ENCODE results near the gene ACE. TPM values are rescaled to one million over a fixed set of nuclear protein-coding genes. Genes with fewer than 3 reads are reported as not detected.

The ACE gene
- total RNA-seq, 1 donor from 2014 or later, result 44.8 TPM

DNA sequence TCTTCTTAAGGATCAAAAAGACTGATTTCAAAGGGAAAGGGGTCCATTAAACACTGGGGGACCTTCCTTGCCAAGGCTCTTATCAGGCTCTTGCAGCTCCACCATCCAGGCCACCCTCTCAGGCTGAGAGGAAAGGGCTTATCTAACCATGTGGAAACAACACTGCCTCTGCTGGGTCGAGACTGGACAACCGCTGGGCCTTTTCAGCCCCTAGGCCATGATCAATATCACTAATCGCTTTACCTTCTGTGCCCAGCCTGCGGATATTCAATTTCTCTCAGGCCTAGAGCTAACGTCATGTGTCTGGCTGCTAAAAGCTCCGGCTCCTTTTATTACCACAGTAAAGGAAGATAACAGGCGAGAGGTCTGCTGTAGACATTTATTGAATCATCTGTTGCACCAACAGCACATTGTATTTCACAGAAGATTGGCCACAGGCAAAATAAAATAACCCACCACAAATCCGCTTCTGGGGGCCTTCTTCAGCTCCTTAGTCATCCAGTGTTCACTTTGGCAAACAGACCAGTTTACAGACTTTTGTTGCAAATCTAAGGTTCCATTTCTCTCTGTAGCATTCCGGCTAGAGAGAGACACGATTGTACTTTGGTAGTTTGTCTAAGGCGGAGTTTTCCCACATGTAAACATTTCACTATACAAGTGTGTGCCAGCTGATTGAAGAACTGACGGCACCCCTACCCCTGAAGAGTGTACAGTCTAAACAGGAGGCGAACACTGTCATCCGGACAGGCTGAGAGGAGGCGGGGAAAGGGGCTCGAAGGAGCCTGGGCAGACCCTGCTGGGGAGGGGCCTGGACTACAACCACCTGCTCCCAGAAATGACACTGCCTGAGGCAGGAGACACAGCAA, 44.7 kb upstream of the ACE start:
- peaks cover 30% of the 10 kb centered on the region for H3K27me3 Mint-ChIP-seq (ENCODE audit: unreplicated experiment)
- no peak for DNase-seq (ENCODE audit: low spot score)
- H3K9me3 Mint-ChIP-seq (ENCODE audit: unreplicated experiment), result no peaks in the 10 kb centered on the region
- peak overlapping the region; percentile 63 for H3K4me3 Mint-ChIP-seq (ENCODE audit: unreplicated experiment)
- H3K4me1 Mint-ChIP-seq (ENCODE audit: unreplicated experiment), result peaks cover 46% of the 10 kb centered on the region
- H3K27ac Mint-ChIP-seq (ENCODE audit: unreplicated experiment), result peak overlapping the region; percentile 74
- TF ChIP-seq, protein P1, sequence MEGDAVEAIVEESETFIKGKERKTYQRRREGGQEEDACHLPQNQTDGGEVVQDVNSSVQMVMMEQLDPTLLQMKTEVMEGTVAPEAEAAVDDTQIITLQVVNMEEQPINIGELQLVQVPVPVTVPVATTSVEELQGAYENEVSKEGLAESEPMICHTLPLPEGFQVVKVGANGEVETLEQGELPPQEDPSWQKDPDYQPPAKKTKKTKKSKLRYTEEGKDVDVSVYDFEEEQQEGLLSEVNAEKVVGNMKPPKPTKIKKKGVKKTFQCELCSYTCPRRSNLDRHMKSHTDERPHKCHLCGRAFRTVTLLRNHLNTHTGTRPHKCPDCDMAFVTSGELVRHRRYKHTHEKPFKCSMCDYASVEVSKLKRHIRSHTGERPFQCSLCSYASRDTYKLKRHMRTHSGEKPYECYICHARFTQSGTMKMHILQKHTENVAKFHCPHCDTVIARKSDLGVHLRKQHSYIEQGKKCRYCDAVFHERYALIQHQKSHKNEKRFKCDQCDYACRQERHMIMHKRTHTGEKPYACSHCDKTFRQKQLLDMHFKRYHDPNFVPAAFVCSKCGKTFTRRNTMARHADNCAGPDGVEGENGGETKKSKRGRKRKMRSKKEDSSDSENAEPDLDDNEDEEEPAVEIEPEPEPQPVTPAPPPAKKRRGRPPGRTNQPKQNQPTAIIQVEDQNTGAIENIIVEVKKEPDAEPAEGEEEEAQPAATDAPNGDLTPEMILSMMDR (IDR thresholded peaks at IDR 0.05; ENCODE audit: unreplicated experiment), result no peak
- peaks cover 25% of the 10 kb centered on the region for H3K36me3 Mint-ChIP-seq (ENCODE audit: low read depth, unreplicated experiment)

DNA sequence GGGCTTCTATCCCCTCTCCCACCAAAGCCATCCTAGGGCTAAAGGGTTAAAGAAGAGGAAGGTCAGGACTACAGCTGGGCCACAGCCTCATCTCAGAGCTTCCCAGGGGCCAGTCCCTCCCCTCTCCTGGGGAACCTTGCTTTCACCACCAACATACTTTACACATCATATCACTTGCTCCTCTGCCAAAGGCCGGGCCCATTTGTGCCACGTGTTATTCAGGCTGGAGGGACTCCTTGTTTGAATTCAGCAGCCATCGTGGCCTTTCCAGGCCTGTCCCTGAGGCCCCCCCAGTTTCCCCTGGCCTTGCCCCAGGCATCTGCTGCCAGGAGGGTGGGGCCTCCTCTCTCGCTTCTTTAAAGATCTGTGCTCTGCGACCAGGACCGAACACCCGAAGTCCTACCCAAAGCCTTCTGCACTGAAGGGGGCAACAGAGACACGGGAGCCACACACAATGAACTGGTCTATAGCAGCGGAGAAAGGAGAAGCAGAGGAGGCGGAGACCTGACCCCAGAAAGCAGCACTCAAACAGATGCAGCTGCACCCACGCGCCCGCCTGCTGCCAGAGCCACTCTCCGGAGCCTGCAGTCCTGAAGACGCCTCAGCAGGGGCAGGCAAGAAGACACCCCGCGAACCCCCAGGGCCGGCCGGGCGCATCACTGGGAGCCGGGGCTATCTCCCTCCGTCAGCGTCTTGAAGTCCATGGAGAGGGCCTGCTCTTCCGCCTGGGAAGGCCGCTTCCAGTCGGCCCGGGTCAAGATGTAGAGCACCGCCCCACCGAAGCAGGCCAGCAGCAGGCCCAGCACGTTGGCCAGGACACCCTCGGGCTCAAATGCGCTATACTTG, 42.9 kb upstream of the ACE start:
- Mint-ChIP-seq H3K27me3 (ENCODE audit: unreplicated experiment) (peaks cover 31% of the 10 kb centered on the region), H3K9me3 (ENCODE audit: unreplicated experiment) (no peaks in the 10 kb centered on the region), H3K36me3 (ENCODE audit: low read depth, unreplicated experiment) (peaks cover 22% of the 10 kb centered on the region), H3K4me3 (ENCODE audit: unreplicated experiment) (peak overlapping the region; percentile 35), H3K27ac (ENCODE audit: unreplicated experiment) (peak overlapping the region; percentile 52), H3K4me1 (ENCODE audit: unreplicated experiment) (peaks cover 35% of the 10 kb centered on the region)
- TF ChIP-seq, protein P1 (IDR thresholded peaks at IDR 0.05; ENCODE audit: unreplicated experiment), result no peak
- no peak for DNase-seq (ENCODE audit: low spot score)

DNA sequence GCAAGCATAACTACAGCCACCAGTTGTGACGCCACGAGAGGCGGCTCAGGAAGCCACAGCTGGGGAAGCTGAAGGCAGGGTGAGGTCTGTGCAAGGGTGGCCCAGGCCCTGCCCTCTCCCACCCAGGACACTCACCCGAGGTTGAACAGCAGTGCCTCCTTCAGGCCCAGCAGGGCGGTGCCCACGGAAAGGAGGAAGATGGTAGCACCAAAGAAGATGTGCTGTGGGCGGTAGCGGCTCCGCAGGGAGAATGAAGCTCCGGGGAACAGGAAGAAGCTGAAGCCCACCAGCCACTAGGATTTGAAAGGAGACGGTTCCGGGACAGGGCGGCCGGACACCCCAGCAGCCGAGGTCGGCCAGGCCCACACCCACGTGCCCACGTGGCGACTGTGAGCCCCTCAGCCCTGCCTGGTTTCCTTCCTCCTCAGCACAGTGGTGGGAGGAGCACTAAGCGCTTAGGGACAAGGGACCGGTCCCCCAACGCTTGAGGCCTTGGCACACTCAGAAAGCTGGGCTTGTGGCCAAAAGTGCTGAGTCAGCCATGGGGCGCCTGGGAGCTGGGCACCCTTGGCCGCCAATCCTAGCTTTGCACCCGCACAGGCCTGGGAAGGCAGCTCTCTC, 41.8 kb upstream of the ACE start:
- Mint-ChIP-seq H3K36me3 (ENCODE audit: low read depth, unreplicated experiment) (peaks cover 22% of the 10 kb centered on the region), H3K9me3 (ENCODE audit: unreplicated experiment) (no peaks in the 10 kb centered on the region), H3K27ac (ENCODE audit: unreplicated experiment) (peak overlapping the region; percentile 52), H3K4me1 (ENCODE audit: unreplicated experiment) (peaks cover 44% of the 10 kb centered on the region), H3K27me3 (ENCODE audit: unreplicated experiment) (peaks cover 36% of the 10 kb centered on the region), H3K4me3 (ENCODE audit: unreplicated experiment) (no peak overlapping the region)
- no peak for DNase-seq (ENCODE audit: low spot score)
- TF ChIP-seq, protein P1 (IDR thresholded peaks at IDR 0.05; ENCODE audit: unreplicated experiment), result peak; percentile 23

DNA sequence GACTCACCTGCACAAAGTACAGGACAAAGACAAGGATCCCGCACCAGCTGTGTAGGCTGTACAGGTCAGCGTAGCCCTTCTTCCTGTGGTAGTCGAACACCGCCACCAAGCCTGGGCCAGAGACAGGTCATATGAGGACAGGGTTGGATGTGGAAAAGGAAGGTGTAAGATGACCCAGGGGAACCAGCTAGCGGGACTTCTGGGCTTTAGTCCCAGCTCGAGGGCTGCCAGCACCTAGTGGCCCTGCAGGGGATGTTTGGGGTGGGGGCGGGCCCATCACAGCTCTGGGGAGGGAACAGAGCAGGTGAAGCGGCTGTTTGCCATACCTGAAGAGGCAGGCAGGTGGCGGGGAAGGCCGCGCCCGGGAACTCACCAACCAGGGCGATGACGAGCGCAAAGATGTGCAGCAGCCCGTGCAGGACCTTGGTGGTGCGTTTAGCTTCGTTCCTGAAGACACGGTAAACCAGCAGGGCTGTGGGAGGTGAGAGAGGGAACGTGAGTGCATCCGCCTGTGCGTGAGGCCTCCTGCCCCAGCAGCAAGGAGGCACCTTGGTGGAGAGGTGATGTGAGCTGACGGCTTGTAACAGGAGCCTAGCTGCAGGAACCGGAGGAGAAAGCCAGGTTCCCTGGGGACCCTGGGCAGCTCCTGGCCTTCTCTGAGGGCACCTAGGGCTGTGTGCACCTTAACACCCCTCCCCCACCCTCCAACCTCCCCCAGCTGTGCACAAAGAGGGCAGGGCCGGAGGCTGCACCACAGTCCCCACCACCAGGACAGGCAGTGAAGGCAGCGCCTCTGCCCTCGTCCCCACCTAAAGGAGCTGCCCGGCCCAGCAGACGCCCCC, 41.0 kb upstream of the ACE start:
- no peak for DNase-seq (ENCODE audit: low spot score)
- no peak overlapping the region for H3K4me3 Mint-ChIP-seq (ENCODE audit: unreplicated experiment)
- TF ChIP-seq, protein P1 (IDR thresholded peaks at IDR 0.05; ENCODE audit: unreplicated experiment), result no peak
- no peaks in the 10 kb centered on the region for H3K9me3 Mint-ChIP-seq (ENCODE audit: unreplicated experiment)
- peaks cover 52% of the 10 kb centered on the region for H3K4me1 Mint-ChIP-seq (ENCODE audit: unreplicated experiment)
- peaks cover 35% of the 10 kb centered on the region for H3K27me3 Mint-ChIP-seq (ENCODE audit: unreplicated experiment)
- no peak overlapping the region for H3K27ac Mint-ChIP-seq (ENCODE audit: unreplicated experiment)
- H3K36me3 Mint-ChIP-seq (ENCODE audit: low read depth, unreplicated experiment), result peaks cover 22% of the 10 kb centered on the region

Data from endothelial cell (in vitro differentiated cells).